ENCODE data around the gene TRIM22.
A peak's percentile ranks its signal among the peaks of the same experiment; 100 is the strongest.
"Not testable (repeated sequence)": the region's sequence is repeated elsewhere in the genome, so short reads cannot be mapped to it uniquely, and the experiment has no call there.

The TRIM22 gene

DNA sequence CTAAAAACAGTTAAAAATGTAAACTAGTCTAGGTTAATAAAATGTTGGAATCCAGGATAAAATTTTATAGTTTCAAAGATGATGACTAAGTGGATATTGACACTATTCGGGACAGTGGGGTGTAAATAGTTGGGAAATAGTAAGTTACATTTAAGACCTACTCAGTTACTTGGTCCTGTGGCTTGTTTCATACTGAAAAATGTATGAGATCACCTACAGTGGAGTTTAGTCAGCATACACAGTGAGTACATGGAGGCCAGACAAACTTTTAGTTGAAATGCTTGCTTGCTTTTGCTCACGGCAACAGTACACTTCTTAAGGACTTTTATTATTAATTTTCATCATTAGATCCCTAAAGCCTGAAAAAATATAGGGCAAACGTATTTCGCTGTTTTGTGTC is 16.1 kb downstream of the TRIM22 start:
- TF ChIP-seq CTCF (conservative IDR thresholded peaks at IDR 0.05) (no peak), ZFX (IDR thresholded peaks at IDR 0.05) (no peak)
- H3K27ac ChIP-seq, result no peak overlapping the region

DNA sequence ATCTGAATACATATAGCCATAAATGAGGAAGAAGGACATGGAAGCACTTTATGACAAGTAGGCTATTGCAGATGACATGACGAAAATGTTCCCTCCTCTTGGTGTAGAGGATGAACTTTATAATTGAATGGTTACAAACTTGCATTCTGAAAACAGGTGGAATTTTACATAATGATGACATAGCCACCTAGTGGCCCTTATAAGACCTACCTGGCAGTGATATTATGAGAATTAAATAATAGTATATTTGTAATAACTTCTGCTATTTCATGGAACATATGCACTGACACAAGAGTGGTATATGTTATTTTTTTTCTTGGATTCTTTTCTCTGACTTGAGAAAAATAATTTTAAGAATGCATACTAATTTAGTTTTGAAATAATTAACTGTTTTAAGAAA is 22.9 kb downstream of the TRIM22 start:
- TF ChIP-seq ZFX (IDR thresholded peaks at IDR 0.05) (no peak), CTCF (conservative IDR thresholded peaks at IDR 0.05) (peak; percentile 67)
- no peak overlapping the region for H3K27ac ChIP-seq

DNA sequence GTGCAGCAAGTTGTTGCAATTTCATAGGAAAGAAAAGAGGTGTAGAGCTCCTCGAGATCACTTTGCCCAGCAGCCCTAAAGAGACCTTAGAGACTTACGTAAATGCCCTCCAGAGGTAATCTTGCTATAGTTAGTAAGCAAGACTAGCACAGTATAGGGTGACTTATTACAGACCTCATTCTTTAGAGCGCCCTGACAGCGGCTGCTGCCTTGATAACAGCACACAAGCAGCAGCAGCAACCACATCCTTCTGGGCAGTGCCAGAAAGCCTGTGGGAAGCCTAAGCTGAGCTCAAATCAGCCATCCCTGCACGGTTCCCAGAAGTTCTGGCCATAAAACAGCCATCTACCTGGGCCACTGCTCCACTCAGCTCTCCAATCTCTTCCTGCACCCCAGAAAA is 24.1 kb downstream of the TRIM22 start:
- H3K27ac ChIP-seq, result no peak overlapping the region
- TF ChIP-seq CTCF (conservative IDR thresholded peaks at IDR 0.05) (no peak), ZFX (IDR thresholded peaks at IDR 0.05) (no peak)

GRCh38 chr11:5716518-5716917 is 26.9 kb downstream of the TRIM22 start:
- not testable (repeated sequence) for H3K27ac ChIP-seq

- no peak overlapping the region for H3K27ac ChIP-seq
- no peak for TF ChIP-seq CTCF (conservative IDR thresholded peaks at IDR 0.05)
- no peak for TF ChIP-seq ZFX (IDR thresholded peaks at IDR 0.05)
These were observed 30.3 kb downstream of the TRIM22 start for GRCh38 chr11:5719703-5720495.

GRCh38 chr11:5722622-5723021 is 33.0 kb downstream of the TRIM22 start:
- TF ChIP-seq CTCF (conservative IDR thresholded peaks at IDR 0.05), result no peak
- TF ChIP-seq ZFX (IDR thresholded peaks at IDR 0.05), result no peak
- no peak overlapping the region for H3K27ac ChIP-seq

DNA sequence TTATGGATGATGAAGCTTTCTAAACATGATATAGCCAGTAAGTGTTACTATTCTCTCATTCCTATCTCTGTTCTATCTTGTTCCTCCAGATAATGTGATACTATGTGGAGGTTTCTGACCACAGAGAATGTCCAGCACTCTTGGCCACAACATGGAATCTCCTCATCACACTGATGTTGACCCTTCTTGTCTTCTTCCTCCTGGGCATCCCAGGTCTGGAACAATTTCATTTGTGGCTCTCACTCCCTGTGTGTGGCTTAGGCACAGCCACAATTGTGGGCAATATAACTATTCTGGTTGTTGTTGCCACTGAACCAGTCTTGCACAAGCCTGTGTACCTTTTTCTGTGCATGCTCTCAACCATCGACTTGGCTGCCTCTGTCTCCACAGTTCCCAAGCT is 36.8 kb downstream of the TRIM22 start:
- no peak overlapping the region for H3K27ac ChIP-seq
- TF ChIP-seq CTCF (conservative IDR thresholded peaks at IDR 0.05) (no peak), ZFX (IDR thresholded peaks at IDR 0.05) (no peak)

DNA sequence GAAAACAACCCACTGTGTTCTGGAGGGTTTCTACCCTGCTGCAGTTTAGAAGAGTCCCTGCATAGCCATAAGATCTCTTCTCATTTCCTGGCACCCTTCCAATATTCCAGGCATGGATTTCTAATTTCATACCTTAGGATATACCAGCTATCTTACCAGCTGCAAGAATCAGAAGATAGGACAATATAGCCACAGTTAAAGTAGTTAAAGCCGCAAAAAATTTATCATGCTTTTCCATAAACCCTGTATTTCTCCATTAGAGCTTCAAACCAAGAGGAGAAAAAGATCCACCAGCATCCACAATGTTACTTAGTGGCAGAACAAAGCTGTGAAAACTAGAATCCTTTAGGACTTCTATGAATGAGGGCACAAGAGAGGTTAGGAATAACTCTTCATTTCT is 38.1 kb downstream of the TRIM22 start:
- no peak overlapping the region for H3K27ac ChIP-seq
- TF ChIP-seq CTCF (conservative IDR thresholded peaks at IDR 0.05) (no peak), ZFX (IDR thresholded peaks at IDR 0.05) (no peak)

Data from C4-2B (cell line).